OCI-LY3 (cell line): ENCODE data around the gene RXRA.

Source experiments
- EZH2phosphoT487 ChIP-seq: fragments of 200-600 bp; shearing (Covaris generic); IDR thresholded peaks from 2 replicates; pipeline ENCODE4 v1.6.1; 2018; ENCODE audit warnings: antibody characterized with exemption, mixed run types, low read depth
- TF ChIP-seq, protein P1 (sequence below): fragments of 200-600, 300-600 bp; sonication (generic); IDR thresholded peaks from 2 replicates; pipeline ENCODE4 v1.5.1; 2014; ENCODE audit warnings: antibody characterized with exemption, low read length, low read depth

DNA sequence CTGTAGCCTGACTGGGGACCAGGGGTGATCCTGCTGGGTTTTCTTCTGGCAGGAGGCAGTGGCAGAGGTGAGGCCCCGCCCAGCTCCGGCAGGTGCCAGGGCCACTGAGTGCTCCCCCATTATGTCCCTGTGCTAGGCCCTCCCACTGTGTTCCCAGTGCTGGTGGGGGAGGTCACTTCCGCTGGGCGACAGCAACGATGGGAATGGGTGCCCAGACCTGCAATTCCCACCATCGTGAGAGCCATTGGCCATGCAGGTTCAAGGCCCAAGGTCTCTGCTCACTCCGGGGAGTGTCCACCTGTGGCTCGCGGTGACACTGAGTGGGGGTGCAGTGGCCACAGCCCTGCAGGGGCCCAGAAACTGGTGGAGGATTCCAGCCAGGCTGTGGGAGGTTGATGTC is 98.6 kb downstream of the RXRA start:
- TF ChIP-seq, protein P1, sequence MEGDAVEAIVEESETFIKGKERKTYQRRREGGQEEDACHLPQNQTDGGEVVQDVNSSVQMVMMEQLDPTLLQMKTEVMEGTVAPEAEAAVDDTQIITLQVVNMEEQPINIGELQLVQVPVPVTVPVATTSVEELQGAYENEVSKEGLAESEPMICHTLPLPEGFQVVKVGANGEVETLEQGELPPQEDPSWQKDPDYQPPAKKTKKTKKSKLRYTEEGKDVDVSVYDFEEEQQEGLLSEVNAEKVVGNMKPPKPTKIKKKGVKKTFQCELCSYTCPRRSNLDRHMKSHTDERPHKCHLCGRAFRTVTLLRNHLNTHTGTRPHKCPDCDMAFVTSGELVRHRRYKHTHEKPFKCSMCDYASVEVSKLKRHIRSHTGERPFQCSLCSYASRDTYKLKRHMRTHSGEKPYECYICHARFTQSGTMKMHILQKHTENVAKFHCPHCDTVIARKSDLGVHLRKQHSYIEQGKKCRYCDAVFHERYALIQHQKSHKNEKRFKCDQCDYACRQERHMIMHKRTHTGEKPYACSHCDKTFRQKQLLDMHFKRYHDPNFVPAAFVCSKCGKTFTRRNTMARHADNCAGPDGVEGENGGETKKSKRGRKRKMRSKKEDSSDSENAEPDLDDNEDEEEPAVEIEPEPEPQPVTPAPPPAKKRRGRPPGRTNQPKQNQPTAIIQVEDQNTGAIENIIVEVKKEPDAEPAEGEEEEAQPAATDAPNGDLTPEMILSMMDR: no peak
- no peak for TF ChIP-seq EZH2phosphoT487
